Activated CD8-positive, alpha-beta memory T cell treated with anti-CD3 and anti-CD28 coated beads for 24 hours (primary cell): ENCODE data around the gene SETD1B.

Experiments used
- DNase-seq: peaks from one replicate; pipeline ENCODE4 v3.0.0-alpha.2; 2020

The SETD1B gene

GRCh38 chr12:121810234-121810817 is 6.5 kb downstream of the SETD1B start:
- DNase-seq, result no peak

- DNase-seq, result no peak
Observed at GRCh38 chr12:121810833-121811433, 7.1 kb downstream of the SETD1B start.

GRCh38 chr12:121811434-121812319 is 7.9 kb downstream of the SETD1B start:
- peak; percentile 92 for DNase-seq

GRCh38 chr12:121812320-121812871 is 8.6 kb downstream of the SETD1B start:
- no peak for DNase-seq

- DNase-seq, result no peak
Observed at GRCh38 chr12:121812921-121813896, 9.4 kb downstream of the SETD1B start.

GRCh38 chr12:121813951-121814350 is 10.1 kb downstream of the SETD1B start:
- DNase-seq, result no peak

GRCh38 chr12:121814429-121815119 is 10.8 kb downstream of the SETD1B start:
- DNase-seq, result no peak

GRCh38 chr12:121815263-121815662 is 11.5 kb downstream of the SETD1B start:
- no peak for DNase-seq

GRCh38 chr12:121816925-121817647 is 13.3 kb downstream of the SETD1B start:
- no peak for DNase-seq

GRCh38 chr12:121817648-121818043 is 13.8 kb downstream of the SETD1B start:
- no peak for DNase-seq

- DNase-seq, result no peak
Observed at GRCh38 chr12:121819212-121819949, 15.6 kb downstream of the SETD1B start.

- DNase-seq, result no peak
Observed at GRCh38 chr12:121820056-121820455, 16.2 kb downstream of the SETD1B start.

GRCh38 chr12:121822393-121823100 is 18.7 kb downstream of the SETD1B start:
- no peak for DNase-seq

- DNase-seq, result no peak
Observed at GRCh38 chr12:121823101-121823726, 19.4 kb downstream of the SETD1B start.

GRCh38 chr12:121823727-121824115 is 19.9 kb downstream of the SETD1B start:
- DNase-seq, result no peak

GRCh38 chr12:121825041-121825523 is 21.3 kb downstream of the SETD1B start:
- no peak for DNase-seq

- no peak for DNase-seq
Observed at GRCh38 chr12:121826318-121827150, 22.7 kb downstream of the SETD1B start.
